Activated CD4-positive, alpha-beta T cell treated with anti-CD3 and anti-CD28 coated beads, Interleukin-2, amount 50 U/mL, for 1 hour (primary cell): ENCODE results near the gene WLS.

Source experiments
- DNase-seq: peaks from one replicate; pipeline ENCODE4 v3.0.0-alpha.2; 2020

The WLS gene

GRCh38 chr1:68078647-68079046 is 153.7 kb downstream of the WLS start:
- no peak for DNase-seq
